ENCODE results near the gene RDH8.
"Not testable (repeated sequence)": the region's sequence is repeated elsewhere in the genome, so short reads cannot be mapped to it uniquely, and the experiment has no call there.

RDH8 gene

DNA sequence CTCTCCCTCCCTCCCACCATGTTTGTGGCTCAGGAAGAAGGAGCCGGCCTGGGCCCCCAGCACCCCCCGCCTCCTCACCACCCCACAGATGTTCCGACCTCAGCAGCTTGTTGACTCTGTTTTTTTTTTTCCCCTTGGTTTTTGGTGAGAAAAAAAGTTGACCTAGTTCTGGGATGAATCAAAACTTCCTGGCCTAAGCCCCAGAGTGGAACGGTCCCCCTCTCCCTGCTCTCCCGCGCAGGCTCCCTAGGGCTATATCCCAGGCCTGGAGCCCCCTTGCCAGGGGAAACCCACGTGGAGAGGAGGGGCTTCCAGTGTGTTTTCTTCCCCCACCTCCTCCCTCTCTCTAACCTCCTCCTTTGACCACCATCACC, 7.0 kb upstream of the RDH8 start:
- no peak for DNase-seq

DNA sequence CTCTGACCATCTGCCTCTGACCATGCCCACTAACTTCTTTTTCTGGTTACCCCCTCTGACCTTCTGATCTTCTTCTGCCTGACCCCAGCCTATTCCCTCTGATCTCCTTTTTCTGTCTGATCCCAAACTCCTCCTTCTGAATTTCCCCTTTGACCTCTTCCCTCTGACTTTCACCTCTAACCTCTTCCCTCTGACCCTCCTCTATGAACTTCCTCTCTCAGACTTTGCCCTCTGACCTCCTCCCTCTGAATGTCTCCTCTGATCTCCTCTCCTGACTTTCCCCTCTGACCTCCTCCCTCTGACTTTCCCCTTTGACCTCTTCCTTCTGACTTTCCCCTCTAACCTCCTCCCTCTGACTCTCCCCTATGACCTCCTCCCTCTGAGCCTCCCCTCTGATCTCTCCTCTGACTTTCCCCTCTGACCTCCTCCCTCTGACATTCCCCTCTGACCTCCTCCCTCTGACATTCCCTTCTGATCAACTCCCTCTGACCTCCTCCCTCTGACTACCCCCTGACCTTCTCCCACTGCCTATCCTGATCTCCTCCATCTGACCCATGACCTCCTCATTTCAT, 6.4 kb upstream of the RDH8 start:
- no peak for DNase-seq

DNA sequence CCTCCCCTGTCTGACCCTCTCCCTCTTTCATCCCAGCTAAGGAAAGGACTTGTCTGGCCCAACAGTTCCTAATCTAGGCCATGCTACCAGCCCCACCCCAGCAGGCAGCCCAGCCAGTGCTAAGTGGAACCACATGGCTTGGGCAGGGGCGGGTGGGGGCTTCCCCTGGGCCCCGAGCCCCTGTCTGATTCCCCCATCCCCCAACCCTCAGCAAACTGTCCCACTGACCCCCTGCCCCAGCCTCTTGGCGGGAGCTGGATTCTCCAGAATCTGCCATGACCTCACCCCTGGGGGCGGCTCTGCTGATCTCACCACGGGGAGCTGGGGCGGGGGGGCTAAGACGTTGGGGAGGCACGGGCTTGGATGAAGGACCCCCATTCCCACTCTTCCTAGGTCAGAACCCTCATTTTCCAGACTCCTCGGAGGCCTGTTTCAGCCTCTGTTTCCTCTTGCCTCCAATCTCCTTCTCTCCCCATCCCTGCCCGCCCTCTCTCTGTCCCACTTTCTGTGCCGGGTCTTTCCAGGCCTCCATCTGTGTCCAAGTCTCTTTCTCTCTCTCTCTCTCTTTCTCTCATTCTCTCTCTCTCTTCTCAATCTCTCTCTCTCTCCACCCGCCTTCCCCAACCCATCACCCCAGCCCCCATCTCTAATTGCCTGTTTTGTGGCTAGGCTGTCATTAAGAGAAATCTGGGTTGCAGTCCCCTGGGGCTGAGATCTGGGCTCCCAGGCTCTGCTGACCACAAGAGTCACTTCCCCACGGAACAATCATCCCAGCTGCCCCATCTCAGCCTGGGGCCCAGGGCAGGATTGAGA, 5.7 kb upstream of the RDH8 start:
- DNase-seq: no peak

DNA sequence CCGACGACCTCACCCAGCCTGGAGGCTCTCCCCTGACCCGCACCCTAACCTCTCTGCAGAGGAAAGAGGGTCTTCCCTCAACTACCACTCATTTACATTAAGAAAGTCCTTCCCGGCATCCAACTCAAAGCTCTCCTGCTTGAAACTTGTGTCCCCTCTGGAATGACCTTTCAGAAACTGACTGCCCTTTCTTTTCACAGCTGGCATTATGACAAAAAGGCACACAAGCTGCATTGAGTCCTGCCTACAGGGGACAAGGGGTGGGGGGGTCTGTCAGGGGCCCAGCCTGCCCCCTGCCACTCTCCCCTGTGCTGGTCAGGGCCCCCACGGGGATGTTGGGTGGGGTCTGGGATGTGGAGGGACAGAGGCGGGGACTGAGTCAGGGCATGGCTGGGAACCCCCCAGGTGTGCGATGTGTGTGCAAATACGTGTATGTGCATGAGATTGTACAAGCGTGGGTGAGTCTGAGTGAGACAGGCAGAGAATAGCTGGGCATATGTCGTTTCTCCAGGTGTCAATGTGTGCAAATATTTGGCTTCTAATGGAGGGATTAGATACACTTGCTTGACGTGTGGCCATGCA, 5.0 kb upstream of the RDH8 start:
- DNase-seq: no peak

DNA sequence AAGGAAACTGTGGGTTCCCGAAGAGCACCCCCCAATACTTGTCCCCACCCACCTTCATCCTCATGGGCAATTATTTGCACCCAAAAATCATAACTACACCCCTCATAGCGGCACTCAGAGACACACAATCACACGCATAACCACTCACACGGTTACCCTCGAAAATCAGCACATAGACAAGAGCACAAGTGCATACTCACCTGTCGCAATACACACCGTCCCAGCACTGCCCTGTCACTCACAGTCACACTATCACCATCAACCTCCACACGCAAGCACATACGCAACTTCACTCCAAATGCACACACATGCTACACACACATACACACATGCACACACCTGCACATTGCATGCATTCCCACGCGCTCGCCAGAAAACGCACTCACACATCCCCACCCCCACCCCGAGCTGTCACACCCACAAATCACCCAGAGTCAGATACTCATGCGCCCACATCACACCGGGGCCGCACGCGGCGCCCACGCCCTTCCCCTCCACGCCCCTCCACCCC, 3.5 kb upstream of the RDH8 start:
- no peak for DNase-seq

DNA sequence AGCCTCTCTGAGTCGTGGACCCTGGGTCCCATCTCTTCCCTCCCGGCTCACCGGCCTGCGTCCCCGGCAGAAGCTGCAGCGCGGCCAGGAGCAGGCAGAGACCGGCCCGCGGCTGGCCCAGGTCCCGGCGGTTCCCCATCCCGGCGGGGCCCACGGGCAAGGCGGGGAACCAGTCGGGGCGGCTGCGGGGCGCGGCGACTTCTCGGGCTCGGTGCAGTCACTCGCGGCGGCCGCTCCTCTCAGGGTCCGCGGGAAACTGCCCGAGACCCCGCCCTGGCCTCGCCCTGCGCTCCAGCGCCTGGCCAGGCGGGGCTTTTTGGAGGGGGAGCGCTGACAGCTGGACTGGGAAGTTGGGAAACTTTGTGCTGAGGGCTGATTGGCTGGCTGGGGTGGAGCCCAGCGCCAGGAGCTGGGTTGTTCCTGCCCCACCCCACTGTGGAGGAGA, 3.0 kb upstream of the RDH8 start, which contains the start of gene COL5A3:
TSS of gene COL5A3 (minus strand) at position 258 of the 445 bp plus-strand sequence. CDS start at position 139, 119 bp downstream.
- no peak for DNase-seq

DNA sequence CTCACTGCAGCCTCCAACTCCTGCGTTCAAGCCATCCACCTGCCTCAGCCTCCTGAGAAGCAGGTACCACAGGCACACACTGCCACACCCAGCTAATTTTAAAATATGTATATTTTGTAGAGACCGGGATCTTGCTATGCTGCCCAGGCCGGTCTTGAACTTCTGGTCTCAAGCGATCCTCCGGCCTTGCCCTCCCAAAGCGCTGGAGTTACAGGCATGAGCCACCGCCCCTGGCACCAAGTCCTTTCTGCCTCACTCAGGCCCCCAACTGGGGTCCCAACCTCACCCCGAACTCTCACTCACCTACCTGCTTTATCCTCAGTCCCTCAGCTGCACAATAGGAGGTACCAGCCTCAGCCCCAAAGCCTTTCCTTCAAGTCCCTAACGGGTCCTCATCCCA, 2.3 kb upstream of the RDH8 start:
- DNase-seq: no peak

DNA sequence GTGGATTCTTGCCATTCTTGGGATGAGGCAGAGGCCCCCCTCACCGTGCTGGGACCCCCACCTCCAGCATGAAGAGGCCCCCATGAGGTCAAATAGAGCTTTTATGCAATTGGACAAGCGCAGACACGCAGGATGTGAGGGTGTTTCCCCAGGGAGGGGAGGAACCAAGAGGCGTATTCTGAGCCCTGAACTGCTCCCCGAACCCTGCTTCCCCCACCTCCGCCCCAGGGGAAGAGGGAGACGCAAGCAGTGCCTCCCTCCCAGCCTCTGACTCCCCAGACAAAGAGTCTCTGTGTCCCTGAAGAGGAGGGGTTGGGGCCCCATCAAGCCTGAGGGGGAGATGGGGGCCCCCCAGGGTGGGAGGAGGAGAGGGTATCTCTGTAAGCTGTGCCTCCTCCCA, 1.3 kb upstream of the RDH8 start:
- no peak for DNase-seq

DNA sequence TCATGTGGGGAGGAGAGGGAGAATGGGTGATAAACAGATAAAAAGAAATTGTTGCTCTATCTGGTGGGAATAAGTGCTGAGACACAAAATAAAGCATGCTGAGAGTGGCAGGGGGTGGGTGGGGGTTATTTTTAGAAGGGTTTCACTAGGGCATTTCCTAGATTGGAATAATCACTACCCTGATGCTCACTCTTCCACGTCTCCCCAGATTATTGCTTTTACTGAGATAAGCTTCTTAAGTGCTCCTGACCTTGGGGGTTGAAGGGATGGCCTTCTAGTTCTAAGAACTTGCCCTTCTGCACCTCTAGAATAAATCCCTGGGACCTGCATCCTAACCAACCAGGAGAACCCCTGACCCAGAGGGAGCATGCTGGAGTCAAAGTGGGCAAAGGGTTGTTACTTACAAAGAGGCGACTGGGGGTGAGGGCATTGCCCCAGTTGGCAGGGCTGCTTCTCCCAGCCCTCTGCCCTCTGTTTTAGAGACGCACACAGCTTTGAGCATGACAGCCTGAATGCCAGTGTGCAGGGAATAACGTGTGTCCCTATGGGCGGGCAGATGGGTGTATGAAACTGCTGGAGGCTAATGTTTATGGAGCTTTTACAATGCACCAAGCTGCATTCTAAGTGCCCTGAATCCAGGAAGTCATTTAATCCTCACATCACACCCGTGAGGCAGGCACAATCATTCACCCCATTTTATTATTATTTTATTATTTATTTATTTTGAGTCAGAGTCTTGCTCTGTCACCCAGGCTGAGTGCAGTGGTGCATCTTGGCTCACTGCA, 743 bp downstream of the RDH8 start:
- no peak for DNase-seq

DNA sequence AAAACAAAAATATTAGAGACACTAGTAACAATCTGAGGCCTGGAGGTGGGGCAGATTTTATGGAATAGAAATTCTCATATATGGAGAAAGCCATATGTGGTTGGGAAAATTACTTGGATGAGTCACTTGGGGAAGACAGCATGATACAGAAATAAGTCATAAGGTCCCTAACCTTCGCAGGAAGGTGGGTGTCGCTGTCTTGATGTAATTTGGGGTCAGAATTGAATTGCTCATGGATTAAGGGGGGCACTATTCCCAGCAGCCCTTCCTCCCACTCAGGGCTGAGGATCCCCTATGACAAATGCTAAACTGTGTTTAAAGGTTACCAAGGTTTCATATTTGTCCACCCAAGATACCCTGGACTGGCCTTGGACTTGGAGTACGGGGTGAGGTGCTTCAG, 5.0 kb downstream of the RDH8 start:
- DNase-seq: no peak

DNA sequence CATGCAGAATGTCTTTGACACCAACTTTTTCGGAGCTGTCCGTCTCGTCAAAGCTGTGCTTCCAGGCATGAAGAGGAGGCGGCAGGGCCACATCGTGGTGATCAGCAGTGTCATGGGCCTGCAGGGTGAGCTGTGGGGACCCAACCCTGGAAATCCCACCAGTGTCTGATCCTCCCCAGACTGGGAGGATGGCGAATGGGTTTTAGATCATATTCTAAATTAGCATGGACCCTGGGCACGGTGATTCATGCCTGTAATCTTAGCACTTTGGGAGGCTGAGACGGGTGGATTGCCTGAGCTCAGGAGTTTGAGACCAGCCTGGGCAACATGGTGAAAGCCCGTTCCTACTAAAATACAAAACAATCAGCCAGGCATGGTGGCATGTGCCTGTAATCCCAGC, 5.5 kb downstream of the RDH8 start:
- DNase-seq: no peak

DNA sequence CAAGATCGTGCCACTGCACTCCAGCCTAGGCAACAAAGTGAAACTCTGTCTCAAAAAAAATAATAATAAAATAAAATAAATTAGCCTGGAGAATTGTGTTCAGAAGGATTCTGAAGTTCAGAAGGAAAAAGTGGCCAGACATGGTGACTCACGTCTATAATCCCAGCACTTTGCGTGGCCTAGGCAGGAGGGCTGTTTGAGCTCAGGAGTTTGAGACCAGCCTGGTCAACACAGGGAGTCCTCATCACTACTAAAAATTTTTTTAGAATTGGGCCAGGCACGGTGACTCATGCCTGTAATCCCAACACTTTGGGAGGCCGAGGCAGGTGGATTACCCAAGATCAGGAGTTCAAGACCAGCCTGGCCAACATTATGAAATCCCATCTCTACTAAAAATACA, 6.0 kb downstream of the RDH8 start:
- no peak for DNase-seq

DNA sequence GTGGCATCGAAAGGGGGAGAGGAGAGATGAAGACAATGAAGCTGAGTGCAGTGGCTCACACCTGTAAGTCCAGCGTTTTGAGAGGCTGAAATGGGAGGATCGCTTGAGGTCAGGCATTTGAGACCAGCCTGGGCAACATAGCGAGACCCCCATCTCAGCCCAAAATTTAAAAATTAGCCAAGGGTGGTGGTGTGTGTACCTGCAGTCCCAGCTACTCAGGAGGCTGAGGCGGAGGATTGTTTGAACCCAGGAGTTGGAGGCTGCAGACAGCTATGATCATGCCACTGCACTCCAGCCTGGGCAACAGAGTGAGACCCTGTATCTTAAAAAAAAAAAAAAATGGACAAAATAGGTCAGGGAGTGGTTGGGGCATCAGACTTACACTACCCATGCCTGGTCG, 7.6 kb downstream of the RDH8 start:
- no peak for DNase-seq

DNA sequence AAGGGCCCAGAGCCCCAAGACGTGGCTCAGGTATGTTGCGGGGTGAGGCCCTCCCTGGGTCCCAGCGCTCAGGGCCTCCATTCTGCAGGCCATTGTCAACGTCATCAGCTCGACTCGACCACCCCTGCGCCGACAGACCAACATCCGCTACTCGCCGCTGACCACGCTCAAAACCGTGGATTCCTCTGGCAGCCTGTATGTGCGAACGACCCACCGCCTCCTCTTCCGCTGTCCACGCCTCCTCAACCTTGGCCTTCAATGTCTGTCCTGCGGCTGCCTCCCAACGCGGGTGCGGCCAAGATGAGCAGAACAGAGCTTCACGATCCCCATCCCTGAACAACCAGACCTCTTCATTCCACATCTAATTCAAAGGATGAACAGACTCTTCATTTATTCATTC, 8.2 kb downstream of the RDH8 start:
- no peak for DNase-seq

DNA sequence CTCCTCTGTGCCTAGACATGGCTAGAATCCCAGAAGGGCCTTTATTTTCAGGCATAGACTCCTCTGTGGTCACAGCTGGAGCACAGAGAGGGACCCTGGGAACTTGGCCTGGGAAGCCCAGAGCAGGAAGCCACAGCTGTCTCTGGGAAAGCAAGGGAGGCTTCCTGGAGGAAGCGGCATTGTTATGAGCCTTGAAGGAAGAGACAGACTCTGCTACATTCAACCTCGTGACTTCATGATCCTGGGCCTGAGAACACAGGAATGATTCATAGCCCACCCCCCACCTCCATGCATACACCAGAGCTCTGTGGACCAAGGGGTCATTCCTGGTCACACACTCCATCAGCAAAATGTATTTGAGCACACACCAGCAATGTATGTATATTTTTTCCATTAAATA, 8.6 kb downstream of the RDH8 start:
- DNase-seq: no peak

DNA sequence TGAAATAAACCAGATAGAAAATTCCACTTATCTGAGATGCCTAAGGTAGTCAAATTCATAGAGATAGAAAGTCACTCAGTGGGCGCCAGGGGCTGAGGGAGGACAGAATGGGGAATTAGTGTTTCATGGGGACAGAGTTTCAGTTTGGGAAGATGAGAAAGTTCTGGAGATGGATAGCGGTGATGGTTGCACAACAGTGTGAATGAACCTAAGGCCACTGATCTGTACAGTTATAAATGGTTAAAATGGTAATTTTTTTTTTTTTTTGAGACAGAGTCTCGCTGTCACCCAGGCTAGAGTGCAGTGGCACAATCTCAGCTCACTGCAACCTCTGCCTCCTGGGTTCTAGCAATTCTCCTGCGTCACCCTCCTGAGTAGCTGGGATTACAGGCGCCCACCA, 9.8 kb downstream of the RDH8 start:
- DNase-seq: not testable (repeated sequence)

DNA sequence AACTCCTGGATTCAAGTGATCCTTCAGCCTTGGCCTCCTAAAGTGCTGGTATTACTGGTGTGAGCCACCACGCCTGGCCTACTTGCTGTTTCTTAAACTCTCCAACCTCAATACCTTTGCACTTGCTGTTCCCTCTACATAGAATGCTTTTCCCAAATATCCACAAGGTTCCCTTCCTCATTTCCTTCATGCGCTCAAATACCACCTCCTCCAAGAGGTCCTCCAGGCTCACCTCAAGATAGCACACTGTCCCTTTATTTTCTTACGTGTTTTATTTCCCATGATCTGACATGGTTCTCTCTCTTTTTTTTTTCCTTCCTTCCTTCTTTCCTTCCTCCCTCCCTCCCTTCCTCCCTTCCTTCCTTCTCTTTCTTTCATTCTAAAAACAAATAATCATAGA, 13.5 kb downstream of the RDH8 start:
- DNase-seq: no peak

DNA sequence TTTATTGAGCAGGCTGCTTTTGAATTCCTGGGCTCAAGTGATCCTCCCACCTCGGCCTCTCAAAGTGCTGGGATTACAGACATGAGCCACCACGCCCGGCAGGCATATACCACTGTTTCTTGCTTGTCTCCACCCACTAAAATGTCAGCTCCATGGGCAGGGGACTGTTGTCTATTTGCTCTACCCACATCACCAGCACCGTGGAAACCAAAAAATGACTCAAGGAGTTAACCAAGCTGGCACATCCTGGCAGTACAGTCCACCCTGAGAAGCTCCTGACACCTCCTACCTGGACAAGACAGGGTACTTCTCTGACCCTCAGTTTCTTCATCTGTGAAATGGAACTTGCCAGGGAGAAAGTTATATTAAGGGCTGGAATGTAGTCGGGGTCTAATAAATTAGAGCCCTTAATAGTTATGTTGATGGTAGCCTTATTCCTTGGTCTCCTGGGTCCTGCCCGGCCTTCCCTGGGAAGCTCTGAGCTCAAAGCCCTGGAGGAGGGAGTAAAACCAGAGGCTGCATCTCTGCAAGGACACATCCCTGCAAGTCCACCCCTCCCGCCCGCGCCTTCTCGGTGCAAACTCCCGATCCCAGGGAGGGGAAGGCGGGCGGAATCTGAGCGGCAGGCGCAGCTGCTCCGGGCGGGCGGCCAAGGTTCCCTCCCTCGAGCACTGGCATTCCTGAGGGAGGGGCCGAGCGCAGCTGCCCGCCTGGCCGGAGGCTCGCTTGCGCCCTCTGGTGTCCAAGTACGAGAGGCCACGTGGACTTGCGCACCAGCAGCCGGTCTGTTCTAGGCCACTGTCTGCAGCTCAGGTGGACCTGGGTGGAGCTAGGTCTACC, 14.1 kb downstream of the RDH8 start:
- peak; percentile 90 for DNase-seq

DNA sequence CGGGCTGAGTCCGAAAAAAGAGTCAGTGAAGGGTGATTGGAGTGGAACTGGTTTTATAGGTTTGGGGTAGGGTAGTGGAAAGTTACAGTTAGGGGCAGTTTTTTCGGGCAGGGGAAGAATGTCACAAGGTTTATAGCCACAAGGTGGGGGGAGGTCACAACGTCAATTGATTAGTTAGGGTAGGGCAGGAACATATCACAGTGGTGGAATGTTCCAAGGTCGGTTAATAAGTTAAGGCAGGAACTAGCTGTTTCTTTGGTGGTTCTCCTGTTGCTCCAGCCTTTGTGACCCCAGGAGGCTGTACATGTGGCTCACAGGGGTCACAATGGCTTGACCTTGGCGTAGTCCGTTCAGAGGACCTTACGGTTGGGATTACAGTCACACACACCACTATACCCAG, 20.3 kb downstream of the RDH8 start:
- DNase-seq: no peak

DNA sequence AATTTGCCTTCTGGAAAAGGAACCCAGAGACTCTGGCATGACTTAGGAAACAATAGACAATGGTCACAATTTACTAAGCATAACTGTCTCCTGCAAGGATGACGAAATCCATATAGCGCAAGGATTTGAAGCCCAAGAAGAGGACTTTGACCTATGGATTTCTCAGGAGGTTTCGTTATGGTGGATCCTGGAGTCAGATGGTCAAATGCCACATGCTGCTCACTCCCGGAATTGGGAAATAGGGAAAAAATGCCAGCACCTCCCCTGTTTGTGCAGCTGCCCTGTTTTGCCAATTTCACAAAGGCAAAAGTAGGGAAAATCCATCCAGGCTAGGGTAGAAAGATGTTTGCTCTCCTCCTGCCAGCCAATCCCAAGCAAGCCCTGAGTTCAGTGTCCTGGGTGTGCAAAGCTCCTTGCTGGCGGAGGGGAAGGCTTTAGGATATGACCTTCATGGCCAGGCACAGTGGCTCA, 23.4 kb downstream of the RDH8 start:
- DNase-seq: no peak

DNA sequence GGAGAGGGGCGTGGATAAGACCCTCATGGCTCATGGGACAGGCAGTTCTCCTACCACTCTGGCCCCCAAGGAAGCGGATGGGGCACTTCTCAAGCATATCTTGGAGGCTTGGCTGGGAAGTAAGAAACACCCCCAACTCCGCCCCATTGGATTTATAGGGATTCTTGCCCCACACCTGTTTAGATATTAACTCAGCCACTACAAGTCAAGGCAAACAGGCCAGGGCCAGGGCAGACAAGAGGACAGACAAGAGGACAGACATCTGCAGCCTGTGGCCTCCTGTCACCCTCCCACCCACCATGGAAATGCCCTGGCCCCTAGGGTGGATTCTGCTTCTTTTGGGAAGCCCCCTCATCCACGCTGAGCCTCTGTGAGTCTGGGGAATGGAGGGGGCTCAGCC, 24.1 kb downstream of the RDH8 start:
- no peak for DNase-seq

DNA sequence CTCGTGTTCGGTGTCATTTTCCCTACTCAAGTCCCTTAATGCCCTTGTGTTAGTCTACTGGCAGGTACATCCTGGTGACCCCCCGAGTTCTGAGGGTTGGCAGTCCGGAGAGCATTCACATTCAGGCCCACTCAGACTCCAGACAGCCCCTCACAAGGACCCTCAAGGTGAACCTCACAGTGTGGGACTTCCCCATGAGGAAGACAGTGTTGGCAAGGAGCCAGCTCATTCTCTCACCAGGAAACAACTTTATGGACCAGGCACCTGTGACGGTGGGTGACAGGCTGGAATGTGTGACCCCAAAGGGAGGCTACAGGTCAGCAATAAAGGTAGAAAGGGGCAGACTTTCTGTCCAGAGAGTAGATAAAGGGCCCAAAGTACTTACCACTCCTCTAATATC, 24.5 kb downstream of the RDH8 start:
- DNase-seq: no peak
